ENCODE data around the gene ACOT11.

ACOT11 gene

DNA sequence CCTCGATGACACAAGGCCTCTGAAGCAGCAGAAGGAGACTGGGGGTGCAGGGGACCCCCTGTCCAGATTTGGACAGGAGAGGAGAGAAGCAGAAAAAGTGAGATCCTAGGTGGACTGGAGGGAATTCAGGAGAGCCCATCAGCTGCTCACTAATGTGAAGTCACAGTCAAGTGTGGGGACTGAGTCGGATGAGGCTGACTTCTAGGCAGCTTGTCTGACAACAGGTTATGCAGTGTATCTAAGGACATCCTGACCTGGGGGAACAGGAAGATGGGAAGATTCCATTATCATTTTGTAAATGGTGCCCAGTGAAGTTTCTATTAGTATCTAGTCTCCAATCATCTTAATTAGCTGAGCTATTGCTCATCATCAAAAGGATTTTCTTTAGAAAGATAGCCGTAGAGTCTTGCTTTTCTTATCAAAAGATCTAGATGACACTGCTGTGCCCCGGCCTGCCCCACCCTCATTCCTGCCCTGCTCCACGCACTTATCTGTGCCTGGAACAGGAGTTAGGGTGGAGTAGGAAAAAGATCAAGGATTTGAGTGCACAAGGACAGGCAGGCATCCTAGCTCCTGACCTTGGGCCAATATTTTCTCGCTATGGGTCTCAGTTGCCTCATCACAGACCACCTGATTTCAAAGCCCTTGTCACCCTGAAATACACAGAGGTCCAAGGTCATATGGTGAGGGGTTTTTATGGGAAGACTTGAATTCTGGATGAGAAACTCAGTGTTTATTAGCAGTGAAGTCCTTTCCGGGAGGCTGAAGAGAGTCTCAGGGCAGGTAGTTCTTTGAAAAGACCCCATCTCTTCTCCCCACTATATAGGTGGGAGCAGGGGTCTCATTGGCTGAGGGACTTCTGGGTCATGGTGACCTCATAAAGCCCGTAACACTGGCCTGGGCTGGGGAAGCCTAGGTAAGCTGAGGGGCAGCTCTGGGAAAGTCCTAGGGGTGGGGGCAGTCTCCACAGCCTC is 93.1 kb downstream of the ACOT11 start, which contains the start of gene MROH7:
Gene MROH7 (plus strand): TSS at position 924 of the 974 bp plus-strand sequence. CDS start 11,141 bp downstream, outside the sequence.
- in situ Hi-C loops (cut with HindIII; ENCODE audit: low sequenced_read_pairs) = no loop called here

DNA sequence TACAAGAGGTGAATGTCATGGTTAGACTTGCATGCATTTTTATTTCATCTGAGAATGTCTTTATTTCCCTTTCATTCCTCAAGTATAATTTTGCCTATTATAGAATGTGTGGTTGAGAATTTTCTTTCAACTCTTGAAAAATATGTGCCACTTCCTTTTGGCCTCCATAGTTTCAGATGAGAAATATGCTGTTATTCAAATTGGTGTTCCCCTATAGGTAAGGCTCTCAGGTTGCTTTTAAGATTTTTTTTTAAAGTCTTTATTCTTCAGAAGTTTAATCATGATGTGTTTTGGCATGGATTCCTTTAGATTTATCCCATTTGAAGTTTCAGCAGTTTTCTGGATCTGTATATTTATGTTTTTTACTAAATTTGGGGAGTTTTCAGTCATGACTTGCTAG is 95.7 kb downstream of the ACOT11 start:
- in situ Hi-C loops (cut with HindIII; ENCODE audit: low sequenced_read_pairs) = no loop called here

DNA sequence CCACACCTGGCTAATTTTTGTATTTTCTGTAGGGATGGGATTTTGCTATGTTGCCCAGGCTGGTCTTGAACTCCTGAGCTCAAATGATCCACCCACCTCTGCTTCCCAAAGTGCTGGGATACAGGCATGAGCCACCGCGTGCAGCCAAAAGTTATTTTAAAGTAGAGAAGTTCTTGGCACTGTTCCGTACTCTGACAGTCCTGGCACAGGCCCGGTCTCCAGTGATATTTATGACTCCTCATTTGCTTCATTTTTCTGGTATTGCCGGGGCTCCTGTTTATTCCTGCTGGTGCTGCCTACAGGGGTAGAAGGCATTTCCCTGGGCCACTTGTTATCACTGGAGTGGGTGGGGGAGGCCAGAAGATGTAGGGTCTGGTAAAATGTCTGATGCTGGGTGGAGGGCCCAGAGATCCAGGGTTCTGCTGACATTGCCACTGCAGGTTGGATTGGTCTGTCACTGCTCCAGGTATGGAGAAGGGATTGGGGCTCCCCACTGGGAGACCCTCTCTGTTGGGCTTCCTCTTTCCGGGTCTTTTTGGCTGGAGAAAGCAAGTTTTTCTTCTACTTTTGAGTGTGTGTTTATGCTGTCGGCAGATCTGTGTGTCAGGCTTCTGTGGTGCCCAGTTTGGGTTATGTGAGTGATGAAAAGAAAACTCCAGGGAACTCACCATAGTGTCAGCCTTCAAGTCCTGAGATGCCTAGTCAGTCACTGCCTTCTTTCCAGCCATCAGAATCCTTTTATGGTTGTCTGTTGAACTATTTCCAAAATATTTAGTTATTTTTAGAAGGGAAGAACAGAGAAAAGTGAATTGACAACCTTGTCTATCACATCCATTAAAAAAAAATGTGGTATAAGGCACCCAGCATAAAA is 98.0 kb downstream of the ACOT11 start:
- in situ Hi-C loops (cut with HindIII; ENCODE audit: low sequenced_read_pairs) = no loop called here

DNA sequence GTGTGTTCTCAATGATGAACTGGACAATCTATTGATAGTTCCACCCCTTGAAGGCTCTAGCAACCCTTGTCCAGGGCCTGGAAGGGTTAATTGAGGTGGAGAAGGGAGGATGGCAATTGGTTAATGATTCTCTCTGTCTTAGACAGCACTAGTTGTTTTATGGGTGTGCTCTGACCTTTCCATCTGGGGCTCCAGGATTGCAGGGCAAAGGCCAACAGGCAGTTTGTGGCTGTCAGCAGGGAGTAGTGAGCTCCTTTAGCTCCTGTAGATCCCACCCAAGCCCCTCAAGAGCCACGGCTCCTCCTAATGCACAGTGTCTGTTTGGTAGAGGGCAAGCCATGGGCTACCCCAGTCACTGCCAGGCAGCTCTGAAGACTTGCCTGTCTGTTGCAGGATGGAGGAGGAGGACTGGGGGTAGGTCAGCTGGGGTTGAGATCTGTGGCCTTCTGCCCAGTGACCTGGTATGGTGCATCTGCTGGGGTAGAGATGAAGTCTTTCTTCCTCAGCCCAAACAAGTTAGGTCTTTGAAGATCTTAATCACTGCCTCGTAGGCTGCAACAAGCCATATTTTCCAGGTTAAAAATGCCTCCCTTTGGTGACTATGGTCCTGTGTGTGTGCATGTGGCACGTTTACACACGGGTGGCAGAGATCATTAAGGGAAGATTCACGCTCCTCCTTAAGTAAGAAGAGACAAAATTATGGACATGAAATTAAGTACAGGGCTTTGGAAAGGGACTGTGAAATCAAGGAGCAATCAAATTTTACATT is 101.3 kb downstream of the ACOT11 start:
- in situ Hi-C loops (cut with HindIII; ENCODE audit: low sequenced_read_pairs) = no loop called here

DNA sequence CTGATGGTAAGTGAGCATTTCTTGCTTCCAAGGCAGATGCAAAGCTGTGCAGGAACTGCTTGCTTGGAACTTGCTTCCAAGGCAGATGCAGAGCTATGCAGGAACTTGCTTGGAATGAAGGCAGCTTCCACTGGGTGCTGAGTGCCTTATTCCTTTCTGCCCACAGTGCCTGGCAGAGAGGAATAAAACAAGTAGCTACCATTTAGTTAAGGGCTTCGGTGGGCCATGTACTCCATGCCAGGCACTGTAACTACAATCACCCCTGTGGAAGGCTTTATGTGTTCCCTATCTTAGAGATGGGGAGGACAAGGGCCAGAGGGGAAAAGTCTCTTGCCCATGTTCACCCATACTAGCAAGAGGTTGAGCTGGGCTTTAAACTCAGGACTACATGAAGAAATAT is 101.9 kb downstream of the ACOT11 start:
- in situ Hi-C loops (cut with HindIII; ENCODE audit: low sequenced_read_pairs) = no loop called here

DNA sequence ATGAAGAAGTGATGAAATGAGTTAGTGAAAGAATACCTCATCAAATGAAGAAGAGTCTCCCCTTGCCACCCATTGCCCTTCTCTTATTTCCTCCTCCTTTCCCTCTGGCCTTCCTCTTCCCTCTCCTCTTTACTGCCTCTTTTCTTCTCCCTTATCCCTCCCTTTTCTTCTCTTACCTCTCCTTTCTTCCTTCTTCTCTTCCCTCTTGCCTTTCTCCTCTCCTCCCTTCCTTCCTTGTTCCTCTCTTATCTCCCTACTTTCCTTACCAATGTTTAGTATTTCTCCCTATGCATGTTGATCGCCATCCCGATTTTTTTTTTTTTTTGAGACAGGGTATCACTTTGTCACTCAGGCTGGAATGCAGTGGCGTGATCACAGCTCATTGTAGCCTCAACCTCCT is 102.4 kb downstream of the ACOT11 start:
- in situ Hi-C loops (cut with HindIII; ENCODE audit: low sequenced_read_pairs) = no loop called here

DNA sequence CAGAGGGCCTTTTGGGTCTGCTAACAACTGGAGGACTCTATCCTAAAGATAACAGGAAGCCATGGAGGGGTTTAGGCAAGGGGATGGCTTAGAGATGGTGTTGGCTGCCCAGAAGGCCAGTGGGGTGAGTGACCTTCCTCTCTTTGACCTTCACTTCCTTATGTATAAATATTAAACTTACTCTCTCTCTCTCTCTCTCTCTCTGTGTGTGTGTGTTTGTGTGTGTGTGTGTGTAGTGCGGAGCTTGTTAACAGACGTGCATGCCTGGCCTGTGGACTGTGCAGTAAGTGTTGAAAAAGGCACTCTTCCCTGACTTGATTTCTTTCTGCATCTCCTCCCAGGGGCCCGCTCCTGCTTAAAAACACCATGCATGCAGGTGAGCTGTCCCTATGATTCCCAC is 103.6 kb downstream of the ACOT11 start:
- in situ Hi-C loops (cut with HindIII; ENCODE audit: low sequenced_read_pairs) = no loop called here

DNA sequence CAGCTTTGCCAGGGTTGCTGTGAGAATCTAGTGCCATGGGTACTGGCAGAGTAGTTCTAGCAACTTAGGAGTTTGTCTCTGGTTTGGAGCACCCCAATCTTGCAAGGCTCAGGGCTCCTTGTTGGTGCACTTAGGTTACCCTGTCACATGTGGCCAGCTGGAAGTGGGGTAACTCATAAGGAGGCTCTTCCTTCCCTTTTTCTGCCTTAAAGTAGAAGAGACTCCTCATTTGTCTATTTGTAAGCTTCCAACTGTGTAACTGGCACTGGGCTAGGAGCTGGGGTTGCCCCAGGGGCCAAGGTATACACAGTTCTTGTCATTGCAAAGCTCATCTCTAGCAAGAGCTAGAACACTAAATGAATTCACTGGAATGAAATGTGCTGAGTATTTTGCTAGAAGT is 104.1 kb downstream of the ACOT11 start:
- in situ Hi-C loops (cut with HindIII; ENCODE audit: low sequenced_read_pairs) = no loop called here

DNA sequence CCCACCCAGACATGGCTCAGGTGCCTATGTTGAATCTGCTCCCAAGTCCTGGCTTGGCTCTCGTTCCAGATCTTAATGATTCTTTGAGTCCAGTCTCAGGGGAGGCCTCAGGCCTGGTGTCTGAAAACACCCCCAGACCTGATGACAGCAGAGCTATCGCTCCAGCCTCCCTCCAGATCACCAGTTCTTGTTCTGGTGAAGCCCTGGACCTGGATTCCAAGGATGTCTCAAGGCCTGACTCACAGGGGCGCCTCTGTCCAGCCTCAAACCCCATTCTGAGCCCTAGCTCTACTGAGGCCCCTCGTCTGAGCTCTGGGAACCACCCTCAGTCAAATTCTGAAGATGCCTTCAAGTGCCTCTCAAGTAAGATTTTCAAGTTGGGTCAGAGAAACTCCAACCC is 105.0 kb downstream of the ACOT11 start:
- in situ Hi-C loops (cut with HindIII; ENCODE audit: low sequenced_read_pairs) = no loop called here

DNA sequence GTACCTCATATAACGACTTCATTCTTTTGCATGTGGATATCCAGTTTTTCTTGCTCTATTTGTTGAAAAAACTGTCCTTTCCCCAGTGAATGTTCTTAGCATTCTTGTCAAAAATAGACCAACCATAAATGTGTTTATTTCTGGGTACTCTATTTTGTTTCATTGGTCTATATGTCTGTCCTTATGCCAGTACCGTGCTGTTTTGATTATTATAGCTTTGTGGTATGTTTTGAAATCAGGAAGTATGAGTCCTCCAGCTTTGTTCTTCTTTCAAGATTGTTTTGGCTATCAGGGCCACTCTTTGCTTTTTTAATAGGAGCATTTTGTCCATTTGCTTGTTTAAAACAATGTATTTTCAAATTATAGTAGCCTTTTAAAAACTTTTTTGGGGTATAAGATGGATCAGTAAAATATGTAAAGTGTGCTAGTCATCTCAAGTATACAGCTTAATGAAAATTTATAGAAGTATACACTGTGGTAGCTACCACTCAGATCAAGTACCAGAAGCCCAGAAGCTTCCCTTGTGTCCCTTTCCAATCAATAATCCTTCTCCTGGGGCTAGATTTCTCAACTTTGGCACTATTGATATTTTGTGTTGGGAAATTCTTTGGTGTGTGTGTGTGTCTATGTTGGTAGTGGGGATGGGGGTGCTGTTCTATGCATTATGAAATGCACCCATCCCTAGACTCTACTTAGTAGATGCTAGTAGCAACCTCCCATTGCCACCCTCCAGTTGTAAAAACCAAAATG is 110.3 kb downstream of the ACOT11 start:
- in situ Hi-C loops (cut with HindIII; ENCODE audit: low sequenced_read_pairs) = no loop called here

All from endothelial cell of hepatic sinusoid (primary cell).